Progenitor cell of endocrine pancreas (in vitro differentiated cells): Measurements from ENCODE around the gene KIF16B. TPM values are rescaled to one million over a fixed set of nuclear protein-coding genes. Genes with fewer than 3 reads are reported as not detected.
"Not testable (repeated sequence)": the region's sequence is repeated elsewhere in the genome, so short reads cannot be mapped to it uniquely, and the experiment has no call there.

ENCODE experiments used
- DNase-seq: peaks from one replicate; pipeline ENCODE4 v3.0.0; 2021; ENCODE audit warnings: low spot score; ENCODE audit not compliant: unreplicated experiment
- H3K27ac Mint-ChIP-seq: 2 replicates; pipeline ENCODE4 v1.8.0; 2021; ENCODE audit warnings: mild to moderate bottlenecking, moderate library complexity, mixed read lengths
- H3K27me3 Mint-ChIP-seq: 2 replicates; pipeline ENCODE4 v1.8.0; 2021; ENCODE audit warnings: mixed read lengths
- H3K36me3 Mint-ChIP-seq: 2 replicates; pipeline ENCODE4 v1.8.0; 2022; ENCODE audit warnings: mixed read lengths; ENCODE audit not compliant: insufficient read depth
- H3K4me1 Mint-ChIP-seq: 2 replicates; pipeline ENCODE4 v1.8.0; 2021; ENCODE audit warnings: low read depth, mixed read lengths
- H3K4me3 Mint-ChIP-seq: 2 replicates; pipeline ENCODE4 v1.8.0; 2021; ENCODE audit warnings: low read depth, mild to moderate bottlenecking, moderate library complexity, mixed read lengths
- H3K9me3 Mint-ChIP-seq: 2 replicates; pipeline ENCODE4 v1.8.0; 2021; ENCODE audit warnings: low read depth, mixed read lengths
- CTCF ChIP-seq: fragments of 200-600 bp; sonication (generic); IDR thresholded peaks from one replicate; pipeline ENCODE4 v1.5.0; 2021; ENCODE audit warnings: antibody characterized with exemption, mild to moderate bottlenecking; ENCODE audit not compliant: unreplicated experiment
- total RNA-seq: library from RNA; stranded (reverse); gene quantifications from 2 replicates; pipeline ENCODE4 v1.2.1, GENCODE V29; 2021

The KIF16B gene
- total RNA-seq, 1 donor from 2014 or later: 10.8 TPM

- Mint-ChIP-seq H3K27ac (no peak overlapping the region), H3K4me3 (no peak overlapping the region), H3K36me3 (peaks cover 1% of the 10 kb centered on the region), H3K4me1 (peaks cover 5% of the 10 kb centered on the region), H3K9me3 (peaks cover 14% of the 10 kb centered on the region), H3K27me3 (no peaks in the 10 kb centered on the region)
- DNase-seq: no peak
- no peak for TF ChIP-seq CTCF
These were observed 332.9 kb downstream of the KIF16B start for GRCh38 chr20:16240355-16240754.

DNA sequence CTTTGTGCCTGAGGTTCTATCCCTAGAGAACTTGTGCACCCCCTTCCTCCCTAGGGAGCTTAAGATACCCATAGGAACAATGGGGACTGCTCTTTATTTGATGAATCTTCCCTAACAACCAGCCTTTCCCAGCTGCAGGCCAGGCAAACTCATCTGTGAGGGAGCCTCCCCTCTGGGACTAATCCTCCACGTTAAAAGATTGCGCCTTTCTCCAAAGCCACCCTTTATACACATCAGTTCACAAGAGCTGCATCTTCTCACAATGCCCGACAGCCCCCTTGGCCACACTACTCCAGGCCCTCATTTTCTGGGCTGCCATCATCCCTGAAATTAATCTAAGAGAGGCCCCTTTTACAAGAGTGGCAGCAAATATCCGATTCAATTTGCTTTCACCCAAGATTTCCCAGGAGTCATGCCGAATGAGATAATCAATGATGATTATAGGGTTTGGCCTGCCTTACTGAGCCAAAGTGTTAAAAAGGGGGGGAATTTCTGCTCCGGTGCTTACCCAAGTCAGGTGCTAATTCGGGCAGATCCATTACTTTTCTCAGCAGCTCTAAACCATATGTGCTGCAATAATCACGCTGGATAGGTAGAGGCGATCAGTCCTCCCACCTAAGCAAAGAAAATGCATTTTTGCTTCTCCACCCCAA is 336.5 kb downstream of the KIF16B start:
- Mint-ChIP-seq H3K27ac (no peak overlapping the region), H3K36me3 (peaks cover 1% of the 10 kb centered on the region), H3K4me1 (peaks cover 2% of the 10 kb centered on the region), H3K27me3 (peaks cover 2% of the 10 kb centered on the region), H3K9me3 (peaks cover 14% of the 10 kb centered on the region), H3K4me3 (no peak overlapping the region)
- DNase-seq: no peak
- no peak for TF ChIP-seq CTCF

DNA sequence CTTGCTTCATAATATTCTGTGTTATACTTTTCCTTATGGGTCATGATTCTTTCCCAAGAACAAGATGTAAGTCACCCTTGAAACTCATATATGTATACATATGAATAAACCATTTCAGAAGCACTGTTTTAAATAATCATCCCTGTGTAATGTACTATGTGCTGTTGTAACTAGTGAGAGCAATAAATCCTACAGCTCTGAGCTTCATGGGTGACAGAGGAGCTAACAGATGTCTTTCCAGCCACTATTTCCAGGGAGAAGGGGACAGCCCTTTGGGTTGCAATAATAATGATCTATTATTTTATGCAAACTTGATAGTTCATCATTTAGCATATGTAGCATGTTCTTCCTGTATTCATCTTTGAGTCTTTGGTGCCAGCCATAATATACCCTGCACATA is 342.8 kb downstream of the KIF16B start:
- H3K9me3 Mint-ChIP-seq: peaks cover 3% of the 10 kb centered on the region
- no peak for TF ChIP-seq CTCF
- H3K36me3 Mint-ChIP-seq: peaks cover 2% of the 10 kb centered on the region
- H3K27ac Mint-ChIP-seq: no peak overlapping the region
- peaks cover 2% of the 10 kb centered on the region for H3K4me1 Mint-ChIP-seq
- H3K27me3 Mint-ChIP-seq: peaks cover 2% of the 10 kb centered on the region
- no peak overlapping the region for H3K4me3 Mint-ChIP-seq
- DNase-seq: no peak

DNA sequence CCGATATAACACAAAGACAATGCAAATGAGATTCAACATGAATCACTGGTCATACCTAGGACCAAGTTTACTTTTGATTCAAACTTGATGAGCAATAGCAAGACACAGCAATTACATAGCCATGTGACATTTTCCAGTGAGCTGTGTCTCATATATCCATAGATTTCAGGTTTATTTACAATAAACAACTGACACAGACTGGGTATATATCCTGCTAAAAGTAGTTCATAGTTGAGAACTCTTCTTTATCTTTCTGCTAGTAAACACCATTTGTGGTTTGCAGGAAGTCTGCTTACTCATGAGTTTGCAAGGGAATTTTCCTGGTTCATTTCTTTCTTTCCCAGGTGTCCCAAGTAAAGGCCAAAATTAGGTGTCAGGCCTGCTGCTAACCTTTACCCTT is 343.4 kb downstream of the KIF16B start:
- no peak for TF ChIP-seq CTCF
- Mint-ChIP-seq H3K9me3 (peaks cover 3% of the 10 kb centered on the region), H3K27ac (no peak overlapping the region), H3K36me3 (peaks cover 2% of the 10 kb centered on the region), H3K4me1 (peaks cover 1% of the 10 kb centered on the region), H3K4me3 (no peak overlapping the region), H3K27me3 (peaks cover 1% of the 10 kb centered on the region)
- no peak for DNase-seq

- Mint-ChIP-seq H3K4me3 (no peak overlapping the region), H3K27me3 (no peaks in the 10 kb centered on the region), H3K27ac (no peak overlapping the region), H3K36me3 (peaks cover 2% of the 10 kb centered on the region), H3K4me1 (no peaks in the 10 kb centered on the region), H3K9me3 (peaks cover 3% of the 10 kb centered on the region)
- no peak for DNase-seq
- no peak for TF ChIP-seq CTCF
These were observed 344.5 kb downstream of the KIF16B start for GRCh38 chr20:16228722-16229121.

- H3K9me3 Mint-ChIP-seq, H3K4me3 Mint-ChIP-seq, H3K4me1 Mint-ChIP-seq, DNase-seq, H3K27ac Mint-ChIP-seq, H3K36me3 Mint-ChIP-seq, H3K27me3 Mint-ChIP-seq: not testable (repeated sequence)
These were observed 346.3 kb downstream of the KIF16B start for GRCh38 chr20:16226961-16227360.
